HG02970 (cell line): ENCODE data around the gene CPXM2.

Experiments used
- ATAC-seq: cut with Tn5 transposase; IDR thresholded peaks from one replicate; pipeline ENCODE4 v1.9.1; 2021; ENCODE audit warnings: mild to moderate bottlenecking, moderate library complexity, moderate number of reproducible peaks; ENCODE audit not compliant: unreplicated experiment, low FRiP score

CPXM2 gene

GRCh38 chr10:123804716-123805115 is 86.9 kb downstream of the CPXM2 start:
- ATAC-seq: no peak

- no peak for ATAC-seq
Observed at GRCh38 chr10:123800821-123801220, 90.8 kb downstream of the CPXM2 start.

- ATAC-seq: no peak
Observed at GRCh38 chr10:123800289-123800688, 91.3 kb downstream of the CPXM2 start.

- ATAC-seq: no peak
Observed at GRCh38 chr10:123798856-123799255, 92.8 kb downstream of the CPXM2 start.

GRCh38 chr10:123797813-123798212 is 93.8 kb downstream of the CPXM2 start:
- ATAC-seq: no peak

- ATAC-seq: no peak
Observed at GRCh38 chr10:123796736-123797135, 94.9 kb downstream of the CPXM2 start.

- ATAC-seq: no peak
Observed at GRCh38 chr10:123795846-123796590, 95.6 kb downstream of the CPXM2 start.

GRCh38 chr10:123795196-123795780 is 96.3 kb downstream of the CPXM2 start:
- ATAC-seq: no peak

GRCh38 chr10:123792248-123792978 is 99.2 kb downstream of the CPXM2 start:
- no peak for ATAC-seq

GRCh38 chr10:123790132-123790885 is 101.3 kb downstream of the CPXM2 start:
- no peak for ATAC-seq

GRCh38 chr10:123788981-123789380 is 102.6 kb downstream of the CPXM2 start:
- no peak for ATAC-seq

- ATAC-seq: no peak
Observed at GRCh38 chr10:123787566-123787965, 104.0 kb downstream of the CPXM2 start.

- no peak for ATAC-seq
Observed at GRCh38 chr10:123786896-123787295, 104.7 kb downstream of the CPXM2 start.

GRCh38 chr10:123786306-123786705 is 105.3 kb downstream of the CPXM2 start:
- no peak for ATAC-seq

- no peak for ATAC-seq
Observed at GRCh38 chr10:123784646-123785045, 107.0 kb downstream of the CPXM2 start.

- no peak for ATAC-seq
Observed at GRCh38 chr10:123784216-123784615, 107.4 kb downstream of the CPXM2 start.

GRCh38 chr10:123783296-123783695 is 108.3 kb downstream of the CPXM2 start:
- no peak for ATAC-seq

- no peak for ATAC-seq
Observed at GRCh38 chr10:123782549-123782948, 109.1 kb downstream of the CPXM2 start.

- no peak for ATAC-seq
Observed at GRCh38 chr10:123781956-123782500, 109.6 kb downstream of the CPXM2 start.

GRCh38 chr10:123781324-123781900 is 110.2 kb downstream of the CPXM2 start:
- ATAC-seq: no peak
